GM10248 (cell line): ENCODE data around the gene FANCI.
"Not testable (repeated sequence)": the region's sequence is repeated elsewhere in the genome, so short reads cannot be mapped to it uniquely, and the experiment has no call there.

ENCODE experiments used
- CTCF ChIA-PET: fragments of 300-600 bp; sonication (Branson Sonifier 250); formaldehyde crosslinking; extraction: SDS; loops from one replicate; lab custom pipeline; 2021; ENCODE audit warnings: antibody characterized with exemption; lab: Yijun Ruan, JAX
- POLR2A ChIA-PET: fragments of 350-650 bp; sonication (Branson Sonifier 250); formaldehyde crosslinking; extraction: SDS; loops from one replicate; lab custom pipeline; 2020; ENCODE audit warnings: antibody characterized with exemption; lab: Yijun Ruan, JAX
- DNase-seq: peaks from one replicate; pipeline ENCODE4 v3.0.0; 2012; ENCODE audit errors: extremely low spot score
- CTCF ChIP-seq: IDR thresholded peaks from 2 replicates; pipeline ENCODE4 v1.5.1; 2012; ENCODE audit warnings: mild to moderate bottlenecking, low read depth; ENCODE audit errors: extremely low read depth, missing control alignments, control extremely low read depth

The FANCI gene

DNA sequence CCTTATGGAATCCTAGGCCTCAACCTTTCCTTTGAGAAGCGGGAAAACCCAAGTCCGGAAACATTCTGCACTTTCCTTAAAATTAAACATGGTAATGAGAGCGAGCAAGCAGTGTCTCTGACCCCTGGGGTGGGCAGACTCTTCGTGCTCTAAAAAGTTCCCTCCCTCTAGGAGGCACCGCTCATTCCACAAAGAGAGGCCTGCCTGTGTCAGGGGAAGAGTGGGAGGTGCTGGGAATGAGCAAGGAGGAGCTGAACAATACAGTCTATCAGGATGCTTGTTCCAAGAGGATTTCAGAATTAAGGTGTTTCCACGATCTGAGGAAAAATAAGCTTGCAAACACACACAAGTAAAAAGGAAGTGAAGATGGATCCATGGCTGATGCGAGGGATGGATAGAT lies 16.4 kb upstream of the FANCI start:
- no peak for DNase-seq
- TF ChIP-seq CTCF = no peak
- ChIA-PET CTCF (interaction anchor here (1.7 to 1.8 kb wide), 2 partner anchors 21 to 170 kb away, joined by 3 to 5 read pairs; no protein-coding TSS in a partner anchor), POLR2A (no interaction called here)

- no peak for DNase-seq
- POLR2A ChIA-PET = no interaction called here
- TF ChIP-seq CTCF = no peak
- CTCF ChIA-PET = interaction anchor here (1.2 to 3.0 kb wide), 4 partner anchors 11 to 37 kb away, joined by 3 to 17 read pairs (median 4); partner anchors contain the start of gene FANCI
Measured at GRCh38 chr15:89230277-89230676, 13.5 kb upstream of the FANCI start.

GRCh38 chr15:89231832-89232231 lies 11.9 kb upstream of the FANCI start:
- DNase-seq = no peak
- ChIA-PET CTCF (interaction anchor here (1.2 to 3.0 kb wide), 2 partner anchors 25 to 49 kb away, joined by 3 to 17 read pairs; no protein-coding TSS in a partner anchor), POLR2A (no interaction called here)
- no peak for TF ChIP-seq CTCF

DNA sequence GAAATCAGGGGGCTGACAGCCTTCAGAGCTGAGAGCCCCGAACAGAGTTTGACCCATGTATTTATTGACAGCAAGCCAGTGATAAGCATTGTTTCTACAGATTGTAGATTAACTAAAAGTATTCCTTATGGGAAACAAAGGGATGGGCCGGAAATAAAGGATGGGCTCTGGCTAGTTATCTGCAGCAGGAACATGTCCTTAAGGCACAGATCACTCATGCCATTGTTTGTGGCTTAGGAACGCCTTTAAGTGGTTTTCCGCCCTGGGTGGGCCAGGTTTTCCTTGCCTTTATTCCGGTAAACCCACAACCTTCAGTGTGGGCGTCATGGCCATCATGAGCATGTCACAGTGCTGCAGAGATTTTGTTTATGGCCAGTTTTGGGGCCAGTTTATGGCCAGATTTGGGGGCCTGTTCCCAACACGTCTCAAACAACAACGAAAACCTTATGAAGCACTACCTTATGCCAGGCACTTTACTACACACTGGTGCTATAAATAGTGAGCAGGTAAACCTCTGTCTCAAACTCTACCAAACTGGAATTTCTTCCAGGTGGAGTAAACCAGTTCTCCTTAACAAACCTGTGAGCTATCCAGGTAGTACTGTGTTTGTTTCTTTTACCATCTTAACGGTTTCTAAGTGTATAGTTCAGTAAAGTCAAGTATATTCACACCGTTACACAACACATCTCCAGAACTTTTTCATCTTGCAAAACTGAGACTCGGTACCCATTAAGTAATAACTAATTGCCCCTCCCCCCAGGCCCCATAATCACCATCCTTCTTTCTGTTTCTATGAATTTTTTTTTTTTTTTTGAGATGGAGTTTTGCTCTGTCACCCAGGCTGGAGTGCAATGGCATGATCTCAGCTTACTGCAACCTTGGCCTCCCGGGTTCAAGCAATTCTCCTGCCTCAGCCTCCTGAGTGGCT lies 3.6 kb upstream of the FANCI start:
- POLR2A ChIA-PET, DNase-seq: not testable (repeated sequence)
- CTCF ChIA-PET = interaction anchor here (1.0 to 2.2 kb wide), 2 partner anchors 34 to 69 kb away, joined by 3 to 9 read pairs; no protein-coding TSS in a partner anchor

GRCh38 chr15:89243046-89243690 lies 611 bp upstream of the FANCI start:
- no peak for TF ChIP-seq CTCF
- DNase-seq = no peak
- POLR2A ChIA-PET = no interaction called here

GRCh38 chr15:89244574-89244903 lies 760 bp downstream of the FANCI start:
- ChIA-PET POLR2A (no interaction called here), CTCF (interaction anchor here (0.9 to 3.0 kb wide), 11 partner anchors 8 to 188 kb away, joined by 3 to 32 read pairs (median 4); no protein-coding TSS in a partner anchor)
- TF ChIP-seq CTCF = no peak
- DNase-seq = no peak

More at GRCh38 chr15:89243046-89243690, 611 bp upstream of the FANCI start:
- CTCF ChIA-PET = interaction anchor here (1.0 to 3.0 kb wide), 11 partner anchors 9 to 62 kb away, joined by 3 to 32 read pairs (median 4); no protein-coding TSS in a partner anchor

- ChIA-PET CTCF (interaction anchor here (1.3 to 1.8 kb wide), 3 partner anchors 9 to 41 kb away, joined by 4 to 8 read pairs (median 4); no protein-coding TSS in a partner anchor), POLR2A (no interaction called here)
- TF ChIP-seq CTCF = no peak
- no peak for DNase-seq
Measured at GRCh38 chr15:89247446-89247845, 3.7 kb downstream of the FANCI start.
